B cell (primary cell): ENCODE data around the gene COG5. TPM values are rescaled to one million over a fixed set of nuclear protein-coding genes. Genes with fewer than 3 reads are reported as not detected.

Experiments used
- ATAC-seq: fragments of 200-7000 bp; cut with Tn5 transposase; one replicate; pipeline ENCODE4 v1.10.0; 2021; ENCODE audit warnings: low read depth, mild to moderate bottlenecking, moderate number of reproducible peaks, moderate library complexity
- CTCF ChIA-PET: fragments of 350-600 bp; sonication (Branson Sonifier 250); formaldehyde crosslinking; loops from one replicate; lab custom pipeline; 2021; ENCODE audit warnings: antibody characterized with exemption, inconsistent platforms; lab: Charles Lee
- POLR2A ChIA-PET: fragments of 350-600 bp; sonication (Branson Sonifier 250); formaldehyde crosslinking; loops from one replicate; lab custom pipeline; 2021; ENCODE audit warnings: antibody characterized with exemption; lab: Charles Lee
- DNase-seq: peaks from one replicate; pipeline ENCODE4 v3.0.0; 2013
- H2AFZ ChIP-seq: 2 replicates; pipeline ENCODE4 v1.6.1; 2012; ENCODE audit warnings: mild to moderate bottlenecking, low read depth, low read length; ENCODE audit not compliant: insufficient read depth, poor library complexity, severe bottlenecking
- H3K27ac ChIP-seq, 2 donors: 1 replicate in 1 of 2; 2 replicates in 1 of 2; pipeline ENCODE4 v1.5.1; 2012 to 2013; ENCODE audit warnings: low read length in 2 of 2, mild to moderate bottlenecking in 2 of 2, moderate library complexity in 1 of 2
- H3K27me3 ChIP-seq, 4 experiments: fragments of 200-600 bp in 1 of 4; sonication (generic) in 1 of 4; replicated peaks in 1 of 4; 1 replicate in 2 of 4; 2 replicates in 2 of 4; pipeline versions ENCODE4 v1.6.1 to v1.7.0; 2013 to 2016; ENCODE audit warnings: low read length in 3 of 4, mild to moderate bottlenecking in 2 of 4, mixed read lengths in 1 of 4, moderate library complexity in 1 of 4; ENCODE audit not compliant: insufficient read depth in 4 of 4, control insufficient read depth in 3 of 4; ENCODE audit errors: control extremely low read depth in 1 of 4
- H3K36me3 ChIP-seq, 2 experiments: replicated peaks in 1 of 2; 1 replicate in 1 of 2; 2 replicates in 1 of 2; pipeline versions ENCODE4 v1.6.1 to v1.7.1; 2013; ENCODE audit warnings: low read length in 1 of 2; ENCODE audit not compliant: insufficient read depth in 2 of 2, control insufficient read depth in 1 of 2; ENCODE audit errors: control extremely low read depth in 1 of 2, extremely low read depth in 1 of 2
- H3K4me1 ChIP-seq, 2 donors: fragments of 200-600 bp in 1 of 2; sonication (generic) in 1 of 2; 1 replicate in 1 of 2; 2 replicates in 1 of 2; pipeline versions ENCODE4 v1.5.1 to v1.6.1; 2013 to 2017; ENCODE audit warnings: low read length in 2 of 2; ENCODE audit not compliant: control insufficient read depth in 2 of 2, insufficient read depth in 2 of 2
- H3K4me2 ChIP-seq: replicated peaks from 2 replicates; pipeline ENCODE3; 2012; ENCODE audit warnings: mild to moderate bottlenecking, low read depth, low read length; ENCODE audit not compliant: poor library complexity, severe bottlenecking
- H3K4me3 ChIP-seq, 5 experiments: fragments of 200-600 bp in 1 of 5; sonication (generic) in 1 of 5; 1 replicate in 3 of 5; 2 replicates in 2 of 5; pipeline versions ENCODE4 v1.5.1 to v1.7.0; 2011 to 2016; ENCODE audit warnings: low read length in 4 of 5, mild to moderate bottlenecking in 4 of 5, low read depth in 2 of 5, control low read depth in 1 of 5, moderate library complexity in 1 of 5; ENCODE audit not compliant: insufficient read depth in 1 of 5; ENCODE audit errors: control extremely low read depth in 1 of 5, extremely low read depth in 1 of 5
- H3K79me2 ChIP-seq: fragments of 200-600 bp; sonication (generic); one replicate; pipeline ENCODE4 v1.6.0; 2016; ENCODE audit warnings: low read length; ENCODE audit not compliant: control insufficient read depth, insufficient read depth
- H3K9ac ChIP-seq: fragments of 200-600 bp; sonication (generic); 2 replicates; pipeline ENCODE4 v1.6.1; 2017; ENCODE audit warnings: mild to moderate bottlenecking, low read length, moderate library complexity
- H3K9me3 ChIP-seq, 3 donors: one replicate each; pipeline versions ENCODE4 v1.6.1 to v1.7.1; 2013; ENCODE audit warnings: low read length in 2 of 3; ENCODE audit not compliant: control insufficient read depth in 2 of 3, insufficient read depth in 1 of 3; ENCODE audit errors: control extremely low read depth in 1 of 3
- H4K20me1 ChIP-seq: 2 replicates; pipeline ENCODE4 v1.6.0; 2012; ENCODE audit warnings: mild to moderate bottlenecking, low read length; ENCODE audit not compliant: insufficient read depth, control insufficient read depth, poor library complexity, severe bottlenecking
- H3K27ac Mint-ChIP-seq: one replicate; pipeline ENCODE4 v1.8.0; 2021; ENCODE audit warnings: mixed read lengths
- H3K27me3 Mint-ChIP-seq: one replicate; pipeline ENCODE4 v1.8.0; 2021; ENCODE audit warnings: mixed read lengths
- H3K4me1 Mint-ChIP-seq: one replicate; pipeline ENCODE4 v1.8.0; 2021; ENCODE audit warnings: mixed read lengths
- H3K4me3 Mint-ChIP-seq: one replicate; pipeline ENCODE4 v1.8.0; 2021; ENCODE audit warnings: mixed read lengths
- H3K9me3 Mint-ChIP-seq: one replicate; pipeline ENCODE4 v1.8.0; 2022; ENCODE audit warnings: mixed read lengths; ENCODE audit not compliant: insufficient read depth
- CTCF ChIP-seq: fragments of 200-600 bp; IDR thresholded peaks from one replicate; pipeline ENCODE4 v1.8.0; 2022; ENCODE audit warnings: antibody characterized with exemption, mild to moderate bottlenecking
- EZH2 ChIP-seq: IDR thresholded peaks from 2 replicates; pipeline ENCODE4 v1.6.1; 2012; ENCODE audit warnings: borderline replicate concordance, low read depth, mild to moderate bottlenecking, moderate library complexity, low read length; ENCODE audit not compliant: insufficient read depth, poor library complexity, severe bottlenecking
- WGBS: methylation state at CpG from one replicate; pipeline ENCODE4 v1.1.5; 2013; ENCODE audit warnings: missing lambda C conversion rate; ENCODE audit not compliant: insufficient coverage; 5-methylcytosine and 5-hydroxymethylcytosine counted together
- intact Hi-C: fragments of 100-400 bp; cut with micrococcal nuclease; formaldehyde crosslinking; loops from one replicate; pipeline ENCODE4 v1.10.0; 2022
- polyA plus RNA-seq: library from polyadenylated mRNA; depleted of rRNA; stranded (reverse); fragments of >200 nt; gene quantifications from 2 replicates; pipeline ENCODE4 v1.2.3, GENCODE V29; 2012
- total RNA-seq, 2 donors: library from RNA; stranded (reverse); fragments of 120-200 nt in 1 of 2; gene quantifications; 1 replicate in 1 of 2; 2 replicates in 1 of 2; pipeline versions ENCODE4 v1.2.3 to v1.2.4, GENCODE V29; 2013 to 2022

The COG5 gene
- total and polyA plus RNA-seq, 2 donors (not counting 1 experiment from before 2014, with no cell fraction given), result 7.0 to 73.0 TPM

GRCh38 chr7:107194052-107194451 lies 369.7 kb downstream of the COG5 start:
- POLR2A ChIA-PET, result no interaction called here
- H3K4me1 Mint-ChIP-seq, result no peaks in the 10 kb centered on the region
- no CpG with 5 or more reads among the region's 1 CpG for WGBS

GRCh38 chr7:107190090-107190489 lies 373.6 kb downstream of the COG5 start:
- H3K27ac Mint-ChIP-seq, result no peak overlapping the region
- ATAC-seq, result no peak

More at GRCh38 chr7:107194052-107194451, 369.7 kb downstream of the COG5 start:
- Mint-ChIP-seq H3K27ac (no peak overlapping the region), H3K4me3 (no peak overlapping the region), H3K27me3 (no peaks in the 10 kb centered on the region), H3K9me3 (no peaks in the 10 kb centered on the region)
- H3K4me3 ChIP-seq, result no peak overlapping the region
- H3K4me2 ChIP-seq, result no peak overlapping the region
- no peaks in the 10 kb centered on the region for H3K79me2 ChIP-seq
- intact Hi-C loops, result no loop called here
- H3K4me1 ChIP-seq, result no peaks in the 10 kb centered on the region
- DNase-seq (no peak), ATAC-seq (no peak)
- H3K9me3 ChIP-seq, result no peaks in the 10 kb centered on the region
- H4K20me1 ChIP-seq, result peaks cover 5% of the 10 kb centered on the region
- no peak overlapping the region for H3K9ac ChIP-seq
- CTCF ChIA-PET, result interaction anchor here (1.2 to 2.1 kb wide), 3 partner anchors 15 to 47 kb away, joined by 4 to 7 read pairs (median 4); no protein-coding TSS in a partner anchor
- H3K27me3 ChIP-seq, result no peaks in the 10 kb centered on the region
- TF ChIP-seq CTCF, result no peak
- TF ChIP-seq EZH2, result no peak
- peaks cover 42 to 80% of the 10 kb centered on the region in 2 experiments for H3K36me3 ChIP-seq
- H3K27ac ChIP-seq, result no peak overlapping the region
- no peak overlapping the region for H2AFZ ChIP-seq

More at GRCh38 chr7:107190090-107190489, 373.6 kb downstream of the COG5 start:
- Histone ChIP-seq H3K9ac (no peak overlapping the region), H3K27me3 (no peaks in the 10 kb centered on the region), H3K36me3 (peaks cover 47 to 85% of the 10 kb centered on the region in 2 experiments), H3K4me3 (no peak overlapping the region), H3K4me1 (no peaks in the 10 kb centered on the region), H3K9me3 (no peaks in the 10 kb centered on the region), H3K4me2 (no peak overlapping the region), H4K20me1 (peaks cover 31% of the 10 kb centered on the region), H2AFZ (no peak overlapping the region), H3K79me2 (peaks cover 8% of the 10 kb centered on the region), H3K27ac (no peak overlapping the region)
- POLR2A ChIA-PET, result no interaction called here
- Mint-ChIP-seq H3K27me3 (no peaks in the 10 kb centered on the region), H3K9me3 (no peaks in the 10 kb centered on the region), H3K4me1 (no peaks in the 10 kb centered on the region), H3K4me3 (no peak overlapping the region)
- WGBS, result 100% methylated on average over 2 of the region's 2 CpGs
- TF ChIP-seq CTCF (no peak), EZH2 (no peak)
- intact Hi-C loops, result no loop called here
- CTCF ChIA-PET, result interaction anchor here (1.3 kb wide), 1 partner anchor 8 kb away, joined by 3 read pairs; no protein-coding TSS in a partner anchor
- DNase-seq, result no peak
